A673 (cell line): Measurements from ENCODE around the gene FGF3. TPM values are rescaled to one million over a fixed set of nuclear protein-coding genes. Genes with fewer than 3 reads are reported as not detected.

Experiments
- BruUV-seq: library from RNA; stranded (reverse); fragments of 400-500 nt; replicated peaks from 2 replicates; lab custom pipeline; 2021; lab: Mats Ljungman, UMichigan
- CTCF ChIA-PET: fragments of 300-600 bp; sonication (Branson Sonifier 250); formaldehyde crosslinking; loops from one replicate; lab custom pipeline; 2022; ENCODE audit warnings: antibody characterized with exemption; lab: Charles Lee
- POLR2A ChIA-PET: fragments of 300-600 bp; sonication (Branson Sonifier 250); formaldehyde crosslinking; loops from one replicate; lab custom pipeline; 2022; ENCODE audit warnings: antibody characterized with exemption; ENCODE audit not compliant: low non-redundant PET; lab: Charles Lee
- DNase-seq: peaks from one replicate; pipeline ENCODE4 v3.0.0-alpha.2; 2015; ENCODE audit warnings: low spot score
- H3K27ac ChIP-seq: fragments of 200-600 bp; sonication (generic); 2 replicates; pipeline ENCODE4 v1.5.1; 2016; ENCODE audit warnings: mixed run types, low read depth, mild to moderate bottlenecking, mixed read lengths, antibody characterized with exemption, low read length; ENCODE audit not compliant: poor library complexity, severe bottlenecking
- H3K27me3 ChIP-seq: fragments of 200-600 bp; sonication (generic); replicated peaks from 2 replicates; pipeline ENCODE4 v1.6.1; 2017; ENCODE audit warnings: mixed run types, low read depth, mild to moderate bottlenecking, mixed read lengths, antibody characterized with exemption, low read length; ENCODE audit not compliant: insufficient read depth, poor library complexity
- H3K36me3 ChIP-seq: fragments of 200-600 bp; sonication (generic); 2 replicates; pipeline ENCODE4 v1.6.1; 2016; ENCODE audit warnings: mixed run types, mild to moderate bottlenecking, mixed read lengths, antibody characterized with exemption, low read length; ENCODE audit not compliant: insufficient read depth, poor library complexity, severe bottlenecking
- H3K4me1 ChIP-seq: fragments of 200-600 bp; sonication (generic); 2 replicates; pipeline ENCODE4 v1.6.1; 2017; ENCODE audit warnings: mixed run types, mild to moderate bottlenecking, mixed read lengths, antibody characterized with exemption, low read length; ENCODE audit not compliant: insufficient read depth, poor library complexity, severe bottlenecking
- H3K4me3 ChIP-seq: fragments of 200-600 bp; sonication (generic); 2 replicates; pipeline ENCODE4 v1.5.1; 2016; ENCODE audit warnings: low read depth, mixed run types, mild to moderate bottlenecking, mixed read lengths, low read length; ENCODE audit not compliant: poor library complexity, severe bottlenecking
- H3K9me3 ChIP-seq: fragments of 200-600 bp; sonication (generic); 2 replicates; pipeline ENCODE4 v1.6.1; 2016; ENCODE audit warnings: mixed run types, low read depth, mild to moderate bottlenecking, mixed read lengths, antibody characterized with exemption, low read length; ENCODE audit not compliant: poor library complexity, severe bottlenecking
- EZH2 ChIP-seq: fragments of 200-600 bp; sonication (generic); IDR thresholded peaks from 2 replicates; pipeline ENCODE4 v1.6.1; 2017; ENCODE audit warnings: borderline replicate concordance, low read depth, mild to moderate bottlenecking, mixed read lengths, antibody characterized with exemption, low read length; ENCODE audit not compliant: poor library complexity, severe bottlenecking
- intact Hi-C: fragments of 100-400 bp; cut with micrococcal nuclease; formaldehyde crosslinking; loops from one replicate; pipeline ENCODE4 v1.10.0; 2022; ENCODE audit not compliant: unreplicated experiment
- total RNA-seq: library from RNA; stranded (reverse); gene quantifications from 2 replicates; pipeline ENCODE4 v1.2.3, GENCODE V29; 2021
- TF ChIP-seq, protein P1 (sequence below): fragments of 300-800, 200-600 bp; sonication (generic); conservative IDR thresholded peaks from 2 replicates; pipeline ENCODE4 v1.5.1; 2017; ENCODE audit warnings: low read depth, mild to moderate bottlenecking, antibody characterized with exemption, low read length, moderate library complexity, mixed read lengths

The FGF3 gene
- total RNA-seq, 1 experiment from 2014 or later, result not detected

- no peak overlapping the region for H3K4me3 ChIP-seq
- intact Hi-C loops, result no loop called here
- H3K4me1 ChIP-seq, result no peaks in the 10 kb centered on the region
- no peak for DNase-seq
- H3K36me3 ChIP-seq, result no peaks in the 10 kb centered on the region
- H3K27me3 ChIP-seq, result no peaks in the 10 kb centered on the region
- ChIA-PET CTCF (no interaction called here), POLR2A (no interaction called here)
- TF ChIP-seq, protein P1, sequence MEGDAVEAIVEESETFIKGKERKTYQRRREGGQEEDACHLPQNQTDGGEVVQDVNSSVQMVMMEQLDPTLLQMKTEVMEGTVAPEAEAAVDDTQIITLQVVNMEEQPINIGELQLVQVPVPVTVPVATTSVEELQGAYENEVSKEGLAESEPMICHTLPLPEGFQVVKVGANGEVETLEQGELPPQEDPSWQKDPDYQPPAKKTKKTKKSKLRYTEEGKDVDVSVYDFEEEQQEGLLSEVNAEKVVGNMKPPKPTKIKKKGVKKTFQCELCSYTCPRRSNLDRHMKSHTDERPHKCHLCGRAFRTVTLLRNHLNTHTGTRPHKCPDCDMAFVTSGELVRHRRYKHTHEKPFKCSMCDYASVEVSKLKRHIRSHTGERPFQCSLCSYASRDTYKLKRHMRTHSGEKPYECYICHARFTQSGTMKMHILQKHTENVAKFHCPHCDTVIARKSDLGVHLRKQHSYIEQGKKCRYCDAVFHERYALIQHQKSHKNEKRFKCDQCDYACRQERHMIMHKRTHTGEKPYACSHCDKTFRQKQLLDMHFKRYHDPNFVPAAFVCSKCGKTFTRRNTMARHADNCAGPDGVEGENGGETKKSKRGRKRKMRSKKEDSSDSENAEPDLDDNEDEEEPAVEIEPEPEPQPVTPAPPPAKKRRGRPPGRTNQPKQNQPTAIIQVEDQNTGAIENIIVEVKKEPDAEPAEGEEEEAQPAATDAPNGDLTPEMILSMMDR, result no peak
- no peak for TF ChIP-seq EZH2
- no peaks in the 10 kb centered on the region for H3K9me3 ChIP-seq
- H3K27ac ChIP-seq, result no peak overlapping the region
- no TSS peak for BruUV-seq
These were observed 20.3 kb upstream of the FGF3 start for GRCh38 chr11:69839516-69839915.

- intact Hi-C loops, result no loop called here
- ChIA-PET POLR2A (no interaction called here), CTCF (no interaction called here)
- no peaks in the 10 kb centered on the region for H3K4me1 ChIP-seq
- no peak overlapping the region for H3K4me3 ChIP-seq
- H3K27ac ChIP-seq, result no peak overlapping the region
- no peaks in the 10 kb centered on the region for H3K27me3 ChIP-seq
- no peaks in the 10 kb centered on the region for H3K9me3 ChIP-seq
- BruUV-seq, result no TSS peak
- no peak for DNase-seq
- no peak for TF ChIP-seq EZH2
- TF ChIP-seq, protein P1, result no peak
- no peaks in the 10 kb centered on the region for H3K36me3 ChIP-seq
These were observed 18.6 kb upstream of the FGF3 start for GRCh38 chr11:69837791-69838190.

DNA sequence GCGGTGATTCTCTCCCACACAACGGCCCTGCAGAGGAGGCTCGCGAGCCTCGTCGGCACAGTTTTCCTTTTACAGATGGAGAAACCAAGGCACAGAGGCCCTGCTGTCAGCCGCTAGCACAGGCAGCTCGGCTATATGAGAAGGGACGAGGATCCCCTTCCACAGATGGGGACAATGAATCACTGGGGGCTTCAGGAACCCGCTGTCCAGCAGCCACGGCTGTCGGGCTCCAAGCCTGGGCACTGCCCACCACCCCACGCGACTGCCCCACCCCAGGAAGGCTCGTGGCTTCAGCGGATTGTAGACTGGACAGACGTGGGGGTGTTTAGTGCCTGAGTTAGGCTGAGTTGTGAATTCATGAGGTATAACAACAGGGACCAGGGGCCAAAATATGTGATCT, 17.2 kb upstream of the FGF3 start:
- ChIA-PET POLR2A (no interaction called here), CTCF (no interaction called here)
- no peaks in the 10 kb centered on the region for H3K4me1 ChIP-seq
- TF ChIP-seq EZH2, result no peak
- TF ChIP-seq, protein P1, result no peak
- DNase-seq, result no peak
- H3K4me3 ChIP-seq, result no peak overlapping the region
- BruUV-seq, result no TSS peak
- no peaks in the 10 kb centered on the region for H3K9me3 ChIP-seq
- no peaks in the 10 kb centered on the region for H3K36me3 ChIP-seq
- no peak overlapping the region for H3K27ac ChIP-seq
- no peaks in the 10 kb centered on the region for H3K27me3 ChIP-seq
- intact Hi-C loops, result no loop called here
